Calu3 (cell line): Measurements from ENCODE around the gene RANBP3. TPM values are rescaled to one million over a fixed set of nuclear protein-coding genes. Genes with fewer than 3 reads are reported as not detected.

Experiments
- BruUV-seq: library from RNA; stranded (reverse); fragments of 400-500 nt; replicated peaks from 2 replicates; lab custom pipeline; 2021; lab: Mats Ljungman, UMichigan
- CTCF ChIA-PET: fragments of 300-600 bp; sonication (Branson Sonifier 250); formaldehyde crosslinking; loops from one replicate; lab custom pipeline; 2022; ENCODE audit warnings: antibody characterized with exemption; lab: Charles Lee
- DNase-seq: peaks from one replicate; pipeline ENCODE4 v3.0.0; 2022
- H3K27ac Mint-ChIP-seq: one replicate; pipeline ENCODE4 v1.8.0; 2022; ENCODE audit warnings: mixed read lengths; ENCODE audit not compliant: unreplicated experiment
- H3K27me3 Mint-ChIP-seq: one replicate; pipeline ENCODE4 v1.8.0; 2022; ENCODE audit warnings: mixed read lengths; ENCODE audit not compliant: unreplicated experiment
- H3K36me3 Mint-ChIP-seq: one replicate; pipeline ENCODE4 v1.8.0; 2022; ENCODE audit warnings: mild to moderate bottlenecking, moderate library complexity, mixed read lengths; ENCODE audit not compliant: insufficient read depth, unreplicated experiment
- H3K4me1 Mint-ChIP-seq: one replicate; pipeline ENCODE4 v1.8.0; 2022; ENCODE audit warnings: mild to moderate bottlenecking, low read depth, mixed read lengths; ENCODE audit not compliant: unreplicated experiment
- H3K4me3 Mint-ChIP-seq: one replicate; pipeline ENCODE4 v1.8.0; 2022; ENCODE audit warnings: mild to moderate bottlenecking, low read depth, moderate library complexity, mixed read lengths; ENCODE audit not compliant: unreplicated experiment
- H3K9me3 Mint-ChIP-seq: one replicate; pipeline ENCODE4 v1.8.0; 2022; ENCODE audit warnings: low read depth, mixed read lengths; ENCODE audit not compliant: unreplicated experiment
- CTCF ChIP-seq: fragments of 200-600 bp; IDR thresholded peaks from one replicate; pipeline ENCODE4 v1.8.0; 2022; ENCODE audit warnings: antibody characterized with exemption; ENCODE audit not compliant: unreplicated experiment
- intact Hi-C: fragments of 100-400 bp; cut with micrococcal nuclease; formaldehyde crosslinking; loops from one replicate; pipeline ENCODE4 v1.10.0; 2022; ENCODE audit not compliant: unreplicated experiment
- total RNA-seq: library from RNA; stranded (reverse); gene quantifications from 2 replicates; pipeline ENCODE4 v1.2.3, GENCODE V29; 2022

RANBP3 gene
- total RNA-seq, 1 experiment from 2014 or later: 58.4 TPM

- peaks cover 30% of the 10 kb centered on the region for H3K4me1 Mint-ChIP-seq
- no peaks in the 10 kb centered on the region for H3K27me3 Mint-ChIP-seq
- no peaks in the 10 kb centered on the region for H3K9me3 Mint-ChIP-seq
- BruUV-seq: no TSS peak
- DNase-seq: no peak
- no peak for TF ChIP-seq CTCF
- peak overlapping the region; percentile 18 for H3K27ac Mint-ChIP-seq
- CTCF ChIA-PET: no interaction called here
- H3K4me3 Mint-ChIP-seq: peak overlapping the region; percentile 94
- intact Hi-C loops: no loop called here
- peaks cover 49% of the 10 kb centered on the region for H3K36me3 Mint-ChIP-seq
Measured at GRCh38 chr19:5975388-5975728, 2.6 kb downstream of the RANBP3 start.

GRCh38 chr19:5974721-5975387, 3.1 kb downstream of the RANBP3 start:
- no peak for TF ChIP-seq CTCF
- no peak for DNase-seq
- Mint-ChIP-seq H3K4me3 (no peak overlapping the region), H3K4me1 (peaks cover 28% of the 10 kb centered on the region), H3K27me3 (no peaks in the 10 kb centered on the region), H3K36me3 (peaks cover 44% of the 10 kb centered on the region), H3K9me3 (no peaks in the 10 kb centered on the region), H3K27ac (no peak overlapping the region)
- BruUV-seq: no TSS peak
- CTCF ChIA-PET: no interaction called here
- intact Hi-C loops: no loop called here

GRCh38 chr19:5973867-5974635, 3.9 kb downstream of the RANBP3 start:
- peaks cover 21% of the 10 kb centered on the region for H3K4me1 Mint-ChIP-seq
- no peak overlapping the region for H3K4me3 Mint-ChIP-seq
- DNase-seq: no peak
- intact Hi-C loops: no loop called here
- H3K36me3 Mint-ChIP-seq: peaks cover 43% of the 10 kb centered on the region
- H3K9me3 Mint-ChIP-seq: no peaks in the 10 kb centered on the region
- no TSS peak for BruUV-seq
- no peak overlapping the region for H3K27ac Mint-ChIP-seq
- no peak for TF ChIP-seq CTCF
- CTCF ChIA-PET: no interaction called here
- no peaks in the 10 kb centered on the region for H3K27me3 Mint-ChIP-seq

- Mint-ChIP-seq H3K27ac (no peak overlapping the region), H3K4me3 (no peak overlapping the region), H3K4me1 (peaks cover 27% of the 10 kb centered on the region), H3K36me3 (peaks cover 40% of the 10 kb centered on the region), H3K9me3 (no peaks in the 10 kb centered on the region), H3K27me3 (no peaks in the 10 kb centered on the region)
- intact Hi-C loops: no loop called here
- DNase-seq: no peak
- no TSS peak for BruUV-seq
- CTCF ChIA-PET: no interaction called here
- no peak for TF ChIP-seq CTCF
Measured at GRCh38 chr19:5973376-5973775, 4.6 kb downstream of the RANBP3 start.
